ENCODE results near the gene ZMYM2. TPM values are rescaled to one million over a fixed set of nuclear protein-coding genes. Genes with fewer than 3 reads are reported as not detected.

ZMYM2 gene
- polyA plus RNA-seq, 2 of the 4 experiments (the other 2 are of a cell fraction), result 21.7 to 56.7 TPM

DNA sequence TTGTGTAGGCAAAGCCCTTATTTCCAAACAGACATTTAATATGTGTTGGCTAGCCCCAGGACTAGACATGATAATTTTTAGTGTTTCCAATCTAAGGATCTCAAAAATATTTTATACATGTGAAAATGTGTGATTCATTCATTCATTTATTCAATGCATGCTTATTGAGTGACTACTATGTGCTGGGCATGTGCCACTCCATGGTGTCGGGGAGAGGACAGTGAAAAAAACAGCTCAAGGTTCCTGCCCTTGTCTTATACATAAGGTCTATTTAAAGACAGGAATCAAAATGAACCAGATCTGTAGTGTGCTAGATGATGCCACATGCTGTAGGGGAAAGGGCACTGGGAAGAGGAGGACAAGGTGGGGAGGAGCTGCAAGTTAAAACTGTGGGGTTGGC lies 165.8 kb downstream of the ZMYM2 start:
- WGBS (ENCODE audit: missing lambda C conversion rate), result 40% methylated on average over 1 of the region's 1 CpG
- Histone ChIP-seq H3K4me1 (peaks cover 19% of the 10 kb centered on the region; the same call in 2 of the 3 replicates), H3K4me2 (no peak overlapping the region), H3K9me3 (no peaks in the 10 kb centered on the region), H3K4me3 (no peak overlapping the region), H3K27ac (no peak overlapping the region)
- DNase-seq (ENCODE audit: low read depth in 1 of 2, low spot score in 1 of 2) (no peak), ATAC-seq (no peak), FAIRE-seq (no peak)
- ChIA-PET POLR2A (no interaction called here), CTCF (interaction anchor here (0.6 kb wide), 1 partner anchor 69 kb away, joined by 3 read pairs; no protein-coding TSS in a partner anchor)
- TF ChIP-seq RAD21 (conservative IDR thresholded peaks at IDR 0.05 in 1 of 2, IDR thresholded peaks at IDR 0.05 in 1 of 2), result no peak
- TF ChIP-seq ZFP36 (IDR thresholded peaks at IDR 0.05; ENCODE audit: borderline replicate concordance, partially characterized antibody), result no peak
- TF ChIP-seq HOXA7 (CRISPR knock-in tag; IDR thresholded peaks at IDR 0.05), result no peak
- TF ChIP-seq, protein P1, sequence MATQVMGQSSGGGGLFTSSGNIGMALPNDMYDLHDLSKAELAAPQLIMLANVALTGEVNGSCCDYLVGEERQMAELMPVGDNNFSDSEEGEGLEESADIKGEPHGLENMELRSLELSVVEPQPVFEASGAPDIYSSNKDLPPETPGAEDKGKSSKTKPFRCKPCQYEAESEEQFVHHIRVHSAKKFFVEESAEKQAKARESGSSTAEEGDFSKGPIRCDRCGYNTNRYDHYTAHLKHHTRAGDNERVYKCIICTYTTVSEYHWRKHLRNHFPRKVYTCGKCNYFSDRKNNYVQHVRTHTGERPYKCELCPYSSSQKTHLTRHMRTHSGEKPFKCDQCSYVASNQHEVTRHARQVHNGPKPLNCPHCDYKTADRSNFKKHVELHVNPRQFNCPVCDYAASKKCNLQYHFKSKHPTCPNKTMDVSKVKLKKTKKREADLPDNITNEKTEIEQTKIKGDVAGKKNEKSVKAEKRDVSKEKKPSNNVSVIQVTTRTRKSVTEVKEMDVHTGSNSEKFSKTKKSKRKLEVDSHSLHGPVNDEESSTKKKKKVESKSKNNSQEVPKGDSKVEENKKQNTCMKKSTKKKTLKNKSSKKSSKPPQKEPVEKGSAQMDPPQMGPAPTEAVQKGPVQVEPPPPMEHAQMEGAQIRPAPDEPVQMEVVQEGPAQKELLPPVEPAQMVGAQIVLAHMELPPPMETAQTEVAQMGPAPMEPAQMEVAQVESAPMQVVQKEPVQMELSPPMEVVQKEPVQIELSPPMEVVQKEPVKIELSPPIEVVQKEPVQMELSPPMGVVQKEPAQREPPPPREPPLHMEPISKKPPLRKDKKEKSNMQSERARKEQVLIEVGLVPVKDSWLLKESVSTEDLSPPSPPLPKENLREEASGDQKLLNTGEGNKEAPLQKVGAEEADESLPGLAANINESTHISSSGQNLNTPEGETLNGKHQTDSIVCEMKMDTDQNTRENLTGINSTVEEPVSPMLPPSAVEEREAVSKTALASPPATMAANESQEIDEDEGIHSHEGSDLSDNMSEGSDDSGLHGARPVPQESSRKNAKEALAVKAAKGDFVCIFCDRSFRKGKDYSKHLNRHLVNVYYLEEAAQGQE (IDR thresholded peaks at IDR 0.05), result no peak
- no peak for TF ChIP-seq FOXS1 (CRISPR knock-in tag; IDR thresholded peaks at IDR 0.05)
- TF ChIP-seq NFE2L2 (conservative IDR thresholded peaks at IDR 0.05; ENCODE audit: low read length), result no peak
- TF ChIP-seq, protein P2, sequence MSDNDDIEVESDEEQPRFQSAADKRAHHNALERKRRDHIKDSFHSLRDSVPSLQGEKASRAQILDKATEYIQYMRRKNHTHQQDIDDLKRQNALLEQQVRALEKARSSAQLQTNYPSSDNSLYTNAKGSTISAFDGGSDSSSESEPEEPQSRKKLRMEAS (IDR thresholded peaks at IDR 0.05), result no peak
- TF ChIP-seq KDM5A (IDR thresholded peaks at IDR 0.05), result no peak
- TF ChIP-seq ESRRA (IDR thresholded peaks at IDR 0.05; ENCODE audit: borderline replicate concordance, low read length), result no peak
- TF ChIP-seq, protein P3, sequence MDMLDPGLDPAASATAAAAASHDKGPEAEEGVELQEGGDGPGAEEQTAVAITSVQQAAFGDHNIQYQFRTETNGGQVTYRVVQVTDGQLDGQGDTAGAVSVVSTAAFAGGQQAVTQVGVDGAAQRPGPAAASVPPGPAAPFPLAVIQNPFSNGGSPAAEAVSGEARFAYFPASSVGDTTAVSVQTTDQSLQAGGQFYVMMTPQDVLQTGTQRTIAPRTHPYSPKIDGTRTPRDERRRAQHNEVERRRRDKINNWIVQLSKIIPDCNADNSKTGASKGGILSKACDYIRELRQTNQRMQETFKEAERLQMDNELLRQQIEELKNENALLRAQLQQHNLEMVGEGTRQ (IDR thresholded peaks at IDR 0.05), result no peak
- no peak for TF ChIP-seq MYC (IDR thresholded peaks at IDR 0.05; ENCODE audit: borderline replicate concordance, low read length)
- TF ChIP-seq POLR2A (IDR thresholded peaks at IDR 0.05; ENCODE audit: low read length), result no peak
- no peak for TF ChIP-seq FOSL2 (IDR thresholded peaks at IDR 0.05)
- no peak for TF ChIP-seq FOSL2 (CRISPR knock-in tag; IDR thresholded peaks at IDR 0.05)
- TF ChIP-seq ZSCAN20 (CRISPR knock-in tag; IDR thresholded peaks at IDR 0.05), result no peak
- no peak for TF ChIP-seq ZNF302 (CRISPR knock-in tag; IDR thresholded peaks at IDR 0.05)
- TF ChIP-seq FOSB (CRISPR knock-in tag; IDR thresholded peaks at IDR 0.05), result no peak
- no peak for TF ChIP-seq BHLHE40 (IDR thresholded peaks at IDR 0.05; ENCODE audit: low read depth, low read length)
- no peak for TF ChIP-seq GATA3 (IDR thresholded peaks at IDR 0.05; ENCODE audit: borderline replicate concordance)
- TF ChIP-seq RCOR1 (IDR thresholded peaks at IDR 0.05; ENCODE audit: low read depth, low read length), result no peak
- no peak for TF ChIP-seq RNF2 (IDR thresholded peaks at IDR 0.05; ENCODE audit: borderline replicate concordance, low read depth)

DNA sequence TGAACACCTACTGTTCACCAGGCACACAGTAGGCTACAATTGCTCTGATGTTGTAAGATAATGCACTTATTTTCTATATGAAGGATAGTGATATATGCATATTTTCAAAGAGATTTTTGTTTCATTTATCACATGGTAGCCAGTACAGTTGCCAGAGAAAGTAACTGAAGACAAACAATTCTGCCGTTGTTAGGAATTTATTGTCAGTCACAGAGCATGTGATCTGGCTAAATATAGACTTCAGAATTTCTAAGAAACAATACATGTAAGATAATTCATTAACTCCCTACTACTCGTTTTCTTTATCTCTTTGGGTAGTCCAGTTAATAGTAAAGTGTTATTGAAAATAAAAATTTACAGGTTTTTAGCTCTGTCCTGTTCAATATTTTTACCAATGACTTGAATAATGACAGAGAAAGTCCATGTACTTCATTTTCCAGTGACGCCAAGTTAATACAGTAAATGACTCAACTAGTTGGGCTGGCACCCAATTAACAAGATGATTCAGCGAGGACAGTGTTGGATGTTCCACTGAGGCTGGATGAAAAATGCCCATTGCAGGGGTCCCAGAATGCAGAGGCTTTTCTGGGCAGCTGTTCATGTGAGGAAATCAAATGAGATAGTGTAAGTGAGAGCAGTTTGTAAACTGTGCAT lies 166.7 kb downstream of the ZMYM2 start:
- Histone ChIP-seq H3K4me2 (peak overlapping the region; percentile 37; the same call in 2 of the 3 replicates), H3K27ac (no peak overlapping the region), H3K9me3 (no peaks in the 10 kb centered on the region), H3K4me1 (peaks cover 14% of the 10 kb centered on the region; the same call in 2 of the 3 replicates), H3K4me3 (no peak overlapping the region)
- FAIRE-seq (no peak), ATAC-seq (no peak), DNase-seq (ENCODE audit: low read depth in 1 of 2, low spot score in 1 of 2) (no peak)
- POLR2A ChIA-PET, result no interaction called here
- CTCF ChIA-PET, result interaction anchor here (0.5 to 3.1 kb wide), 3 partner anchors 10 to 70 kb away, joined by 3 to 12 read pairs (median 3); no protein-coding TSS in a partner anchor
- WGBS (ENCODE audit: missing lambda C conversion rate), result 8% methylated on average over 4 of the region's 4 CpGs
- TF ChIP-seq ZFP36 (IDR thresholded peaks at IDR 0.05; ENCODE audit: borderline replicate concordance, partially characterized antibody), result no peak
- TF ChIP-seq, protein P4, sequence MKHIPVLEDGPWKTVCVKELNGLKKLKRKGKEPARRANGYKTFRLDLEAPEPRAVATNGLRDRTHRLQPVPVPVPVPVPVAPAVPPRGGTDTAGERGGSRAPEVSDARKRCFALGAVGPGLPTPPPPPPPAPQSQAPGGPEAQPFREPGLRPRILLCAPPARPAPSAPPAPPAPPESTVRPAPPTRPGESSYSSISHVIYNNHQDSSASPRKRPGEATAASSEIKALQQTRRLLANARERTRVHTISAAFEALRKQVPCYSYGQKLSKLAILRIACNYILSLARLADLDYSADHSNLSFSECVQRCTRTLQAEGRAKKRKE (CRISPR knock-in tag; IDR thresholded peaks at IDR 0.05; ENCODE audit: low read depth), result no peak
- TF ChIP-seq HDAC2 (IDR thresholded peaks at IDR 0.05), result no peak
- no peak for TF ChIP-seq NFE2L2 (conservative IDR thresholded peaks at IDR 0.05; ENCODE audit: low read length)
- TF ChIP-seq, protein P5, sequence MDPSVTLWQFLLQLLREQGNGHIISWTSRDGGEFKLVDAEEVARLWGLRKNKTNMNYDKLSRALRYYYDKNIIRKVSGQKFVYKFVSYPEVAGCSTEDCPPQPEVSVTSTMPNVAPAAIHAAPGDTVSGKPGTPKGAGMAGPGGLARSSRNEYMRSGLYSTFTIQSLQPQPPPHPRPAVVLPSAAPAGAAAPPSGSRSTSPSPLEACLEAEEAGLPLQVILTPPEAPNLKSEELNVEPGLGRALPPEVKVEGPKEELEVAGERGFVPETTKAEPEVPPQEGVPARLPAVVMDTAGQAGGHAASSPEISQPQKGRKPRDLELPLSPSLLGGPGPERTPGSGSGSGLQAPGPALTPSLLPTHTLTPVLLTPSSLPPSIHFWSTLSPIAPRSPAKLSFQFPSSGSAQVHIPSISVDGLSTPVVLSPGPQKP (IDR thresholded peaks at IDR 0.05; ENCODE audit: low read depth, low read length), result no peak
- TF ChIP-seq MAZ (IDR thresholded peaks at IDR 0.05; ENCODE audit: borderline replicate concordance, low read depth, low read length), result no peak
- no peak for TF ChIP-seq KDM1A (IDR thresholded peaks at IDR 0.05; ENCODE audit: low read depth)
- TF ChIP-seq, protein P6, sequence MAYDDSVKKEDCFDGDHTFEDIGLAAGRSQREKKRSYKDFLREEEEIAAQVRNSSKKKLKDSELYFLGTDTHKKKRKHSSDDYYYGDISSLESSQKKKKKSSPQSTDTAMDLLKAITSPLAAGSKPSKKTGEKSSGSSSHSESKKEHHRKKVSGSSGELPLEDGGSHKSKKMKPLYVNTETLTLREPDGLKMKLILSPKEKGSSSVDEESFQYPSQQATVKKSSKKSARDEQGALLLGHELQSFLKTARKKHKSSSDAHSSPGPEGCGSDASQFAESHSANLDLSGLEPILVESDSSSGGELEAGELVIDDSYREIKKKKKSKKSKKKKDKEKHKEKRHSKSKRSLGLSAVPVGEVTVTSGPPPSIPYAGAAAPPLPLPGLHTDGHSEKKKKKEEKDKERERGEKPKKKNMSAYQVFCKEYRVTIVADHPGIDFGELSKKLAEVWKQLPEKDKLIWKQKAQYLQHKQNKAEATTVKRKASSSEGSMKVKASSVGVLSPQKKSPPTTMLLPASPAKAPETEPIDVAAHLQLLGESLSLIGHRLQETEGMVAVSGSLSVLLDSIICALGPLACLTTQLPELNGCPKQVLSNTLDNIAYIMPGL (CRISPR knock-in tag; IDR thresholded peaks at IDR 0.05; ENCODE audit: borderline replicate concordance), result no peak
- no peak for TF ChIP-seq RAD21 (conservative IDR thresholded peaks at IDR 0.05 in 1 of 2, IDR thresholded peaks at IDR 0.05 in 1 of 2)
- TF ChIP-seq ESRRA (IDR thresholded peaks at IDR 0.05; ENCODE audit: borderline replicate concordance, low read length), result no peak
- no peak for TF ChIP-seq EHMT2 (IDR thresholded peaks at IDR 0.05; ENCODE audit: low read depth)

All from A549 (cell line).